K562 (cell line): ENCODE measurements around the gene NF1. TPM values are rescaled to one million over a fixed set of nuclear protein-coding genes. Genes with fewer than 3 reads are reported as not detected.

ENCODE experiments used
- ATAC-seq: fragments of 200-7000 bp; cut with Tn5 transposase; 3 replicates; pipeline ENCODE4 v1.9.1; 2020; ENCODE audit warnings: moderate library complexity
- BruUV-seq: library from RNA; stranded (reverse); fragments of 400-500 nt; replicated peaks from 2 replicates; lab custom pipeline; 2021; lab: Mats Ljungman, UMichigan
- CTCF ChIA-PET: fragments of 300-600 bp; formaldehyde crosslinking; extraction: SDS; loops from one replicate; lab custom pipeline; 2021; ENCODE audit warnings: low intra/inter-chr PET ratio; lab: Yijun Ruan, JAX
- POLR2A ChIA-PET: fragments of 300-600, 350-650 bp; sonication (Branson Sonifier 250); formaldehyde crosslinking; extraction: SDS; loops from one replicate; lab custom pipeline; 2021; ENCODE audit warnings: antibody characterized with exemption, inconsistent platforms; lab: Yijun Ruan, JAX
- DNase-seq, 4 experiments: peaks; one replicate each; pipeline versions ENCODE4 v3.0.0 to v3.0.0-alpha.2; 2011 to 2018; ENCODE audit warnings: low spot score in 3 of 4, mixed read lengths in 3 of 4; ENCODE audit errors: extremely low read depth in 1 of 4
- FAIRE-seq: peaks from 2 replicates; lab custom pipeline; 2011; peaks lifted over from hg19 to GRCh38; lab: Jason Lieb, UNC
- H2AFZ ChIP-seq: 2 replicates; pipeline ENCODE4 v1.6.0; 2011; ENCODE audit warnings: low read depth, low read length, control low read depth, inconsistent platforms
- H3K27ac ChIP-seq: fragments of 200-600 bp; 3 replicates; pipeline ENCODE4 v1.8.0; 2011; ENCODE audit warnings: low read depth, mild to moderate bottlenecking, control low read depth, inconsistent platforms, low read length, moderate library complexity, mixed read lengths; ENCODE audit errors: extremely low read depth
- H3K27me3 ChIP-seq, 2 experiments: fragments of 300-600 bp in 1 of 2; 2 replicates in 1 of 2; 3 replicates in 1 of 2; pipeline versions ENCODE4 v1.6.0 to v1.8.0; 2011; ENCODE audit warnings: inconsistent platforms in 2 of 2, low read length in 2 of 2, mild to moderate bottlenecking in 1 of 2, mixed read lengths in 1 of 2, moderate library complexity in 1 of 2; ENCODE audit not compliant: control insufficient read depth in 2 of 2, insufficient read depth in 2 of 2
- H3K36me3 ChIP-seq: fragments of 300-600 bp; 3 replicates; pipeline ENCODE4 v1.8.0; 2011; ENCODE audit warnings: mild to moderate bottlenecking, low read length, inconsistent platforms; ENCODE audit not compliant: control insufficient read depth, insufficient read depth
- H3K4me1 ChIP-seq, 2 experiments: fragments of 200-600 bp in 1 of 2; replicated peaks in 1 of 2; 2 replicates in 1 of 2; 3 replicates in 1 of 2; pipeline versions ENCODE4 v1.5.1 to v1.8.0; 2011; ENCODE audit warnings: inconsistent platforms in 2 of 2, low read length in 2 of 2, mild to moderate bottlenecking in 1 of 2, mixed read lengths in 1 of 2, moderate library complexity in 1 of 2; ENCODE audit not compliant: control insufficient read depth in 2 of 2, insufficient read depth in 2 of 2
- H3K4me2 ChIP-seq: 2 replicates; pipeline ENCODE4 v1.6.1; 2011; ENCODE audit warnings: low read length, control low read depth, inconsistent platforms, mixed read lengths; ENCODE audit not compliant: insufficient read depth
- H3K4me3 ChIP-seq: fragments of 200-600 bp; sonication (generic), shearing (Covaris generic); 2 replicates; pipeline ENCODE4 v1.5.1; 2016; ENCODE audit warnings: control low read depth, inconsistent platforms
- H3K79me2 ChIP-seq: fragments of 200-600 bp; 3 replicates; pipeline ENCODE4 v1.8.0; 2011; ENCODE audit warnings: low read length, inconsistent platforms; ENCODE audit not compliant: control insufficient read depth, insufficient read depth
- H3K9ac ChIP-seq, 2 experiments: 2 replicates each; pipeline versions ENCODE4 v1.6.0 to v1.6.1; 2011; ENCODE audit warnings: low read depth in 2 of 2, low read length in 2 of 2, control low read depth in 1 of 2, inconsistent platforms in 1 of 2, mild to moderate bottlenecking in 1 of 2, mixed read lengths in 1 of 2; ENCODE audit not compliant: insufficient read depth in 1 of 2
- H3K9me1 ChIP-seq: one replicate; pipeline ENCODE4 v1.6.0; 2011; ENCODE audit warnings: inconsistent platforms, mild to moderate bottlenecking, low read length, moderate library complexity; ENCODE audit not compliant: control insufficient read depth, insufficient read depth
- H3K9me3 ChIP-seq: replicated peaks from 2 replicates; pipeline ENCODE4 v1.5.1; 2011; ENCODE audit warnings: low read depth, low read length, inconsistent platforms; ENCODE audit not compliant: control insufficient read depth, insufficient read depth
- H4K20me1 ChIP-seq: replicated peaks from 2 replicates; pipeline ENCODE4 v1.6.1; 2011; ENCODE audit warnings: low read length, inconsistent platforms, mixed read lengths; ENCODE audit not compliant: control insufficient read depth, insufficient read depth
- CAMTA2 ChIP-seq: fragments of 250-450 bp; sonication (Bioruptor Pico); conservative IDR thresholded peaks from 2 replicates; pipeline ENCODE4 v1.5.1; 2022
- HDAC1 ChIP-seq, 2 experiments: fragments of 450-650 bp; IDR thresholded peaks; 2 replicates each; pipeline ENCODE4 v1.6.1; 2016 to 2017; ENCODE audit warnings: inconsistent platforms in 1 of 2, mild to moderate bottlenecking in 1 of 2, moderate library complexity in 1 of 2
- HDGF ChIP-seq: fragments of 450-650 bp; IDR thresholded peaks from 2 replicates; pipeline ENCODE4 v1.6.1; 2016
- KHSRP ChIP-seq: fragments of 450-650 bp; IDR thresholded peaks from 2 replicates; pipeline ENCODE4 v1.6.1; 2017
- NFATC3 ChIP-seq: fragments of 450-650 bp; IDR thresholded peaks from 2 replicates; pipeline ENCODE4 v1.6.1; 2017; ENCODE audit warnings: mild to moderate bottlenecking
- NFXL1 ChIP-seq: fragments of 450-650 bp; formaldehyde crosslinking; IDR thresholded peaks from 2 replicates; pipeline ENCODE4 v1.4.0; 2021; ENCODE audit warnings: mild to moderate bottlenecking
- NUFIP1 ChIP-seq: fragments of 450-650 bp; IDR thresholded peaks from 2 replicates; pipeline ENCODE4 v1.6.1; 2018; ENCODE audit not compliant: partially characterized antibody
- TEAD2 ChIP-seq: fragments of 450-650 bp; IDR thresholded peaks from 2 replicates; pipeline ENCODE4 v1.6.1; 2016; ENCODE audit warnings: missing genetic modification characterization, control low read depth, missing compliant biosample characterization
- ZBTB7A ChIP-seq: IDR thresholded peaks from 2 replicates; pipeline ENCODE4 v1.6.1; 2011; ENCODE audit warnings: low read depth, mild to moderate bottlenecking, low read length, moderate library complexity, borderline replicate concordance; ENCODE audit not compliant: control insufficient read depth
- ZC3H11A ChIP-seq: IDR thresholded peaks from 2 replicates; pipeline ENCODE4 v1.6.1; 2012; ENCODE audit warnings: low read depth, low read length, improper control_type of control experiment
- ZNF444 ChIP-seq: fragments of 250-450 bp; sonication (Bioruptor Pico); IDR thresholded peaks from 2 replicates; pipeline ENCODE4 v1.4.0; 2020; ENCODE audit warnings: mild to moderate bottlenecking, moderate library complexity
- ZNF707 ChIP-seq: fragments of 250-450 bp; sonication (Bioruptor Pico); conservative IDR thresholded peaks from 2 replicates; pipeline ENCODE4 v1.8.0; 2022; ENCODE audit warnings: inconsistent platforms, mild to moderate bottlenecking, moderate library complexity
- ZNF778 ChIP-seq: fragments of 450-650 bp; formaldehyde crosslinking; IDR thresholded peaks from 2 replicates; pipeline ENCODE4 v1.4.0; 2020; ENCODE audit warnings: mild to moderate bottlenecking, moderate library complexity
- WGBS: fragments of 100-300 bp; shearing (Covaris generic); methylation state at CpG from one replicate; pipeline ENCODE4 v1.1.6; 2016; ENCODE audit warnings: low coverage, mixed read lengths; ENCODE audit not compliant: insufficient coverage; ENCODE audit errors: missing lambda C conversion rate; 5-methylcytosine and 5-hydroxymethylcytosine counted together
- in situ Hi-C: fragments of 300-500 bp; cut with MboI; formaldehyde crosslinking; loops from 4 replicates; pipeline ENCODE4 v1.15.0; 2018; ENCODE audit warnings: inconsistent platforms, mixed read lengths
- intact Hi-C: fragments of 100-400 bp; cut with micrococcal nuclease; formaldehyde crosslinking; loops from 2 replicates; pipeline ENCODE4 v1.14.2; 2022
- polyA plus RNA-seq, 8 experiments: library from polyadenylated mRNA; depleted of rRNA in 4 of 8; stranded (reverse) in 5 of 8; unstranded in 3 of 8; fragments of >200 nt; fragmentation: Nextera tagmentation in 2 of 8; fragmentation: Illumina TruSeq in 1 of 8; extraction: Ambion mirVana in 2 of 8; extraction: Trizol in 1 of 8; gene quantifications; 2 replicates each; pipeline versions ENCODE4 v1.2.1 to v1.2.3, GENCODE V29; 2011 to 2014; ENCODE audit warnings: inconsistent platforms in 1 of 8, missing spikeins in 1 of 8
- total RNA-seq, 7 experiments: library from RNA; depleted of rRNA in 6 of 7; stranded (reverse); fragments of >200 nt in 6 of 7; fragmentation: Illumina TruSeq in 2 of 7; extraction: Trizol in 2 of 7; gene quantifications; 2 replicates each; pipeline versions ENCODE4 v1.2.1 to v1.2.3, GENCODE V29; 2011 to 2021; ENCODE audit warnings: low replicate concordance in 1 of 7
- TF ChIP-seq, protein P1 (sequence below): fragments of 250-450 bp; sonication (Bioruptor Pico); IDR thresholded peaks from 2 replicates; pipeline ENCODE4 v1.4.0; 2020; ENCODE audit warnings: mild to moderate bottlenecking, moderate library complexity, borderline replicate concordance

The NF1 gene
- total and polyA plus RNA-seq, 9 of the 15 experiments (the other 6 are each of a cell fraction or from before 2014, with no cell fraction given) = 3.4 to 41.9 (median 24.3) TPM

GRCh38 chr17:31400481-31400950, 305.7 kb downstream of the NF1 start:
- no peaks in the 10 kb centered on the region for H3K79me2 ChIP-seq
- intact Hi-C loops = no loop called here
- FAIRE-seq = no peak
- no peak for TF ChIP-seq CAMTA2 (CRISPR knock-in tag)
- TF ChIP-seq, all 486 proteins: peak for 0
- Histone ChIP-seq H3K27ac (no peak overlapping the region), H2AFZ (no peak overlapping the region), H3K9me1 (no peaks in the 10 kb centered on the region), H3K9ac (0 out of 4 replicates have a peak overlapping the region, but pooled peaks of 1 of the 2 experiments have one; percentile 26), H3K27me3 (peaks cover 8 to 53% of the 10 kb centered on the region in 2 experiments; a peak in 3 of 5 replicates), H3K36me3 (no peaks in the 10 kb centered on the region), H3K4me3 (no peak overlapping the region), H3K9me3 (no peaks in the 10 kb centered on the region), H3K4me1 (no peaks in the 10 kb centered on the region), H3K4me2 (no peak overlapping the region), H4K20me1 (peaks cover 13% of the 10 kb centered on the region; the same call in 1 of the 2 replicates)
- DNase-seq (no peak), ATAC-seq (no peak)
- BruUV-seq = no TSS peak
- under 1% methylated on average over 11 of the region's 11 CpGs for WGBS
- in situ Hi-C loops = no loop called here
- ChIA-PET POLR2A (no interaction called here), CTCF (no interaction called here)

DNA sequence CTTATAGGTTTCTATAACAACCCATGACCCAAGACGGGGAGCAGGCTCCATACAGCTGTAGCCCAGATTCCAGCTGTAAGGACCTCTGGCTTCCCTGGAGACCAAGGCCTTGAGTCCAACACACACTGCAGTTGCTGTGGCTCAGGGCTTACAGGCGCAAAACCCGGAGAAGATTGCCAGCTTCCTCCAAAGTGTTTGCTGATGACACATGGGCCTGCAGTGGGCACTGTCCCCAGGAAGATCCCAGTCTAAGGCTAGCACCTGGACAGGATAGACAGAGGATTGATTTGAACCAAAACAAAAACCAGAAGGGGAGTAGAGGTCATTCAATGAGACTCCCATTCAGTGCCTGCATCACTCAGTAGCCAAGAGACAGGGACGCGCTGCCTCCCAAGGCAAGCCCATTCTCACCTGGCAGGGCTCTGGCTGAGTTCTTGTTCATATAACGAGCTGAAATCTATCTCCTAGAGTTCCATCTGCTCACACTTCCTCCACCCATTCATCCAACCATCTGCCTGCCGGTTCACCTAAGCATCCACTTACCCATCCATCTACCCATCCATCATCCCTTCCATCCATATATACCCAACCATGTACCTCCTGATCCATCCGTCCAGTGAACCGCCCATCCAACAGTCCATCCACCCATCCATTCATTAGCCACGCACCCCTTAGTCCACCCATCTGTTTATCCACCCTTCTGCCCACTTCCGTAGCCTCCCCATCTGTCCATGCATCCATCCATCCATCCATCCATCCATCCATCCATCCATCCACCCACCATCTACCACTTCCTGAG, 306.9 kb downstream of the NF1 start:
- 7% methylated on average over 11 of the region's 11 CpGs for WGBS
- Histone ChIP-seq H3K79me2 (no peaks in the 10 kb centered on the region), H3K4me1 (peaks cover 0 to 4% of the 10 kb centered on the region in 2 experiments; a peak in 1 of 5 replicates), H3K27ac (no peak overlapping the region), H3K27me3 (peaks cover 8 to 62% of the 10 kb centered on the region in 2 experiments; a peak in 3 of 5 replicates), H4K20me1 (peaks cover 13% of the 10 kb centered on the region; the same call in 1 of the 2 replicates), H3K36me3 (no peaks in the 10 kb centered on the region), H3K9me3 (no peaks in the 10 kb centered on the region), H2AFZ (no peak overlapping the region), H3K4me3 (no peak overlapping the region), H3K4me2 (no peak overlapping the region), H3K9me1 (no peaks in the 10 kb centered on the region), H3K9ac (no peak overlapping the region)
- CTCF ChIA-PET = no interaction called here
- in situ Hi-C loops (no loop called here), intact Hi-C loops (no loop called here)
- DNase-seq (no peak), ATAC-seq (no peak), FAIRE-seq (no peak)
- BruUV-seq = no TSS peak
- POLR2A ChIA-PET = no interaction called here
- TF ChIP-seq ZNF444 (CRISPR knock-in tag) = no peak
- no peak for TF ChIP-seq ZNF778 (CRISPR knock-in tag)
- TF ChIP-seq ZNF707 = no peak
- no peak for TF ChIP-seq ZBTB7A
- TF ChIP-seq ZC3H11A = no peak
- TF ChIP-seq NUFIP1 = no peak
- no peak for TF ChIP-seq NFXL1
- no peak for TF ChIP-seq KHSRP
- no peak for TF ChIP-seq NFATC3
- no peak for TF ChIP-seq TEAD2 (tag)
- TF ChIP-seq HDGF = no peak
- TF ChIP-seq HDAC1 (IDR thresholded peaks at IDR 0.05) = no peak
- TF ChIP-seq, protein P1, sequence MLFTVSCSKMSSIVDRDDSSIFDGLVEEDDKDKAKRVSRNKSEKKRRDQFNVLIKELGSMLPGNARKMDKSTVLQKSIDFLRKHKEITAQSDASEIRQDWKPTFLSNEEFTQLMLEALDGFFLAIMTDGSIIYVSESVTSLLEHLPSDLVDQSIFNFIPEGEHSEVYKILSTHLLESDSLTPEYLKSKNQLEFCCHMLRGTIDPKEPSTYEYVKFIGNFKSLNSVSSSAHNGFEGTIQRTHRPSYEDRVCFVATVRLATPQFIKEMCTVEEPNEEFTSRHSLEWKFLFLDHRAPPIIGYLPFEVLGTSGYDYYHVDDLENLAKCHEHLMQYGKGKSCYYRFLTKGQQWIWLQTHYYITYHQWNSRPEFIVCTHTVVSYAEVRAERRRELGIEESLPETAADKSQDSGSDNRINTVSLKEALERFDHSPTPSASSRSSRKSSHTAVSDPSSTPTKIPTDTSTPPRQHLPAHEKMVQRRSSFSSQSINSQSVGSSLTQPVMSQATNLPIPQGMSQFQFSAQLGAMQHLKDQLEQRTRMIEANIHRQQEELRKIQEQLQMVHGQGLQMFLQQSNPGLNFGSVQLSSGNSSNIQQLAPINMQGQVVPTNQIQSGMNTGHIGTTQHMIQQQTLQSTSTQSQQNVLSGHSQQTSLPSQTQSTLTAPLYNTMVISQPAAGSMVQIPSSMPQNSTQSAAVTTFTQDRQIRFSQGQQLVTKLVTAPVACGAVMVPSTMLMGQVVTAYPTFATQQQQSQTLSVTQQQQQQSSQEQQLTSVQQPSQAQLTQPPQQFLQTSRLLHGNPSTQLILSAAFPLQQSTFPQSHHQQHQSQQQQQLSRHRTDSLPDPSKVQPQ = no peak
